H1 (cell line): Measurements from ENCODE around the gene RNFT2. TPM values are rescaled to one million over a fixed set of nuclear protein-coding genes. Genes with fewer than 3 reads are reported as not detected.
A peak's percentile ranks its signal among the peaks of the same experiment; 100 is the strongest.

Experiments used
- CTCF ChIA-PET: fragments of 300-600 bp; sonication (Branson Sonifier 250); formaldehyde crosslinking; loops from one replicate; lab custom pipeline; 2021; ENCODE audit not compliant: partially characterized antibody; lab: Charles Lee
- POLR2A ChIA-PET: fragments of 300-600 bp; sonication (Branson Sonifier 250); formaldehyde crosslinking; loops from one replicate; lab custom pipeline; 2021; ENCODE audit warnings: inconsistent platforms; ENCODE audit not compliant: partially characterized antibody; lab: Charles Lee
- DNase-seq, 2 experiments: peaks; one replicate each; pipeline versions ENCODE4 v3.0.0 to v3.0.0-alpha.2; 2010 to 2022; ENCODE audit warnings: low spot score in 2 of 2, low read depth in 1 of 2, mixed read lengths in 1 of 2
- FAIRE-seq: peaks from 2 replicates; lab custom pipeline; 2011; peaks lifted over from hg19 to GRCh38; lab: Jason Lieb, UNC
- H2AFZ ChIP-seq: 2 replicates; pipeline ENCODE4 v1.8.1; 2012; ENCODE audit warnings: low read length, inconsistent platforms
- H2AK5ac ChIP-seq: 2 replicates; pipeline ENCODE4 v1.6.1; 2013; ENCODE audit warnings: low read depth, low read length
- H2BK120ac ChIP-seq: replicated peaks from 2 replicates; pipeline ENCODE3; 2013; ENCODE audit warnings: low read depth, low read length, inconsistent platforms
- H2BK12ac ChIP-seq: 2 replicates; pipeline ENCODE4 v1.6.1; 2013; ENCODE audit warnings: low read depth, low read length
- H2BK15ac ChIP-seq: 2 replicates; pipeline ENCODE4 v1.6.1; 2013; ENCODE audit warnings: low read length
- H2BK20ac ChIP-seq: 2 replicates; pipeline ENCODE4 v1.6.1; 2013; ENCODE audit warnings: low read length
- H2BK5ac ChIP-seq: 2 replicates; pipeline ENCODE4 v1.6.1; 2013; ENCODE audit warnings: low read depth, low read length
- H3K14ac ChIP-seq: 2 replicates; pipeline ENCODE4 v1.6.1; 2013; ENCODE audit warnings: inconsistent platforms; ENCODE audit not compliant: insufficient read length
- H3K18ac ChIP-seq: 2 replicates; pipeline ENCODE4 v1.6.1; 2013; ENCODE audit warnings: low read length; ENCODE audit errors: extremely low read depth
- H3K23ac ChIP-seq: 2 replicates; pipeline ENCODE4 v1.6.1; 2013; ENCODE audit warnings: inconsistent platforms; ENCODE audit not compliant: insufficient read length
- H3K23me2 ChIP-seq: 2 replicates; pipeline ENCODE4 v1.6.1; 2013; ENCODE audit warnings: low read depth, low read length
- H3K27ac ChIP-seq: 2 replicates; pipeline ENCODE4 v1.6.1; 2011; ENCODE audit warnings: low read depth, low read length, inconsistent platforms
- H3K27me3 ChIP-seq, 4 experiments: replicated peaks in 1 of 4; 1 replicate in 1 of 4; 2 replicates in 3 of 4; pipeline versions ENCODE4 v1.6.1 to v1.8.1; 2011 to 2013; ENCODE audit warnings: low read length in 3 of 4, mild to moderate bottlenecking in 3 of 4, inconsistent platforms in 2 of 4, mixed read lengths in 2 of 4, moderate library complexity in 1 of 4; ENCODE audit not compliant: control insufficient read depth in 3 of 4, insufficient read depth in 3 of 4; ENCODE audit errors: extremely low read depth in 1 of 4
- H3K36me3 ChIP-seq, 4 experiments: 2 replicates each; pipeline versions ENCODE4 v1.6.1 to v1.8.1; 2011 to 2013; ENCODE audit warnings: mild to moderate bottlenecking in 4 of 4, low read length in 3 of 4, moderate library complexity in 2 of 4, control low read depth in 1 of 4, inconsistent platforms in 1 of 4; ENCODE audit not compliant: insufficient read depth in 4 of 4, control insufficient read depth in 2 of 4
- H3K4ac ChIP-seq: replicated peaks from 2 replicates; pipeline ENCODE3; 2013; ENCODE audit warnings: low read length, low read depth, mixed read lengths, inconsistent platforms; ENCODE audit not compliant: insufficient read length
- H3K4me1 ChIP-seq, 4 experiments: replicated peaks in 1 of 4; 1 replicate in 1 of 4; 2 replicates in 3 of 4; pipeline versions ENCODE4 v1.6.1 to v1.8.1; 2011 to 2013; ENCODE audit warnings: low read length in 3 of 4, inconsistent platforms in 2 of 4, mixed read lengths in 1 of 4; ENCODE audit not compliant: insufficient read depth in 4 of 4, control insufficient read depth in 3 of 4
- H3K4me2 ChIP-seq, 2 experiments: 2 replicates each; pipeline versions ENCODE4 v1.6.1 to v1.8.1; 2011 to 2013; ENCODE audit warnings: low read depth in 2 of 2, low read length in 2 of 2, control low read depth in 1 of 2, inconsistent platforms in 1 of 2, mild to moderate bottlenecking in 1 of 2; ENCODE audit not compliant: insufficient read depth in 1 of 2
- H3K4me3 ChIP-seq, 4 experiments: fragments of 200-600, 300-600 bp in 1 of 4; sonication (generic), shearing (Covaris generic), sonication (Bioruptor Twin) in 1 of 4; 2 replicates each; pipeline versions ENCODE4 v1.5.1 to v1.8.1; 2011 to 2016; ENCODE audit warnings: low read length in 4 of 4, low read depth in 3 of 4, control low read depth in 2 of 4, inconsistent platforms in 2 of 4, mild to moderate bottlenecking in 2 of 4, mixed read lengths in 1 of 4, moderate library complexity in 1 of 4; ENCODE audit not compliant: insufficient read depth in 2 of 4; ENCODE audit errors: extremely low read depth in 1 of 4
- H3K56ac ChIP-seq: replicated peaks from 2 replicates; pipeline ENCODE3; 2013; ENCODE audit warnings: low read depth, mild to moderate bottlenecking, mixed read lengths, low read length, inconsistent platforms; ENCODE audit not compliant: insufficient read length
- H3K79me1 ChIP-seq: 2 replicates; pipeline ENCODE4 v1.6.1; 2013; ENCODE audit warnings: low read depth, low read length, control low read depth
- H3K79me2 ChIP-seq, 2 experiments: 2 replicates each; pipeline versions ENCODE4 v1.6.1 to v1.8.1; 2012 to 2013; ENCODE audit warnings: low read length in 2 of 2, mild to moderate bottlenecking in 2 of 2, inconsistent platforms in 1 of 2; ENCODE audit not compliant: insufficient read depth in 2 of 2, control insufficient read depth in 1 of 2
- H3K9ac ChIP-seq, 4 experiments: replicated peaks in 1 of 4; 1 replicate in 1 of 4; 2 replicates in 3 of 4; pipeline versions ENCODE4 v1.6.1 to v1.8.1; 2011 to 2013; ENCODE audit warnings: low read depth in 3 of 4, low read length in 3 of 4, control low read depth in 2 of 4, mild to moderate bottlenecking in 2 of 4, moderate library complexity in 2 of 4, inconsistent platforms in 1 of 4; ENCODE audit errors: extremely low read depth in 1 of 4
- H3K9me3 ChIP-seq, 2 experiments: 2 replicates each; pipeline versions ENCODE4 v1.6.1 to v1.8.1; 2012 to 2013; ENCODE audit warnings: mild to moderate bottlenecking in 2 of 2, moderate library complexity in 2 of 2, control low read depth in 1 of 2, inconsistent platforms in 1 of 2, low read depth in 1 of 2, low read length in 1 of 2, mixed read lengths in 1 of 2; ENCODE audit not compliant: insufficient read depth in 2 of 2
- H4K20me1 ChIP-seq, 2 experiments: replicated peaks in 1 of 2; 2 replicates each; pipeline versions ENCODE3 to v1.8.1; 2011 to 2013; ENCODE audit warnings: inconsistent platforms in 2 of 2, low read length in 2 of 2, mild to moderate bottlenecking in 1 of 2; ENCODE audit not compliant: insufficient read depth in 2 of 2, control insufficient read depth in 1 of 2
- H4K5ac ChIP-seq: 2 replicates; pipeline ENCODE4 v1.6.1; 2013; ENCODE audit warnings: low read length, low read depth, mixed read lengths, inconsistent platforms; ENCODE audit not compliant: insufficient read length
- H4K8ac ChIP-seq: 2 replicates; pipeline ENCODE4 v1.8.0; 2013; ENCODE audit warnings: mild to moderate bottlenecking, moderate library complexity, low read length, inconsistent platforms; ENCODE audit not compliant: insufficient read depth; ENCODE audit errors: extremely low read depth
- H4K91ac ChIP-seq: replicated peaks from 2 replicates; pipeline ENCODE3; 2013; ENCODE audit warnings: low read length, mixed read lengths, inconsistent platforms; ENCODE audit not compliant: insufficient read length
- CEBPB ChIP-seq: IDR thresholded peaks from 2 replicates; pipeline ENCODE4 v1.6.1; 2012; ENCODE audit warnings: low read depth, low read length
- CTCF ChIP-seq, 3 experiments: IDR thresholded peaks; 1 replicate in 2 of 3; 2 replicates in 1 of 3; pipeline versions ENCODE4 v1.5.1 to v1.6.1; 2011; ENCODE audit warnings: low read length in 3 of 3, mild to moderate bottlenecking in 3 of 3, inconsistent platforms in 2 of 3, low read depth in 1 of 3, moderate library complexity in 1 of 3; ENCODE audit not compliant: insufficient read depth in 1 of 3; ENCODE audit errors: control extremely low read depth in 1 of 3
- EP300 ChIP-seq, 2 experiments: IDR thresholded peaks; 1 replicate in 1 of 2; 2 replicates in 1 of 2; pipeline ENCODE4 v1.6.1; 2011 to 2012; ENCODE audit warnings: low read depth in 2 of 2, low read length in 2 of 2, mild to moderate bottlenecking in 2 of 2, borderline replicate concordance in 1 of 2, inconsistent platforms in 1 of 2, moderate library complexity in 1 of 2
- FOSL1 ChIP-seq: IDR thresholded peaks from 2 replicates; pipeline ENCODE4 v1.6.1; 2011; ENCODE audit warnings: mild to moderate bottlenecking, low read depth, low read length, moderate library complexity; ENCODE audit not compliant: insufficient read depth
- RAD21 ChIP-seq, 2 experiments: IDR thresholded peaks in 1 of 2; conservative IDR thresholded peaks in 1 of 2; 2 replicates each; pipeline ENCODE4 v1.6.1; 2011; ENCODE audit warnings: low read depth in 2 of 2, low read length in 2 of 2, improper control_type of control experiment in 1 of 2, inconsistent platforms in 1 of 2, mild to moderate bottlenecking in 1 of 2, moderate library complexity in 1 of 2
- RFX5 ChIP-seq: IDR thresholded peaks from 2 replicates; pipeline ENCODE4 v1.6.1; 2011; ENCODE audit warnings: low read depth, low read length, improper control_type of control experiment, borderline replicate concordance
- TAF7 ChIP-seq: optimal IDR thresholded peaks from 2 replicates; pipeline ENCODE3; 2011; ENCODE audit warnings: low read depth, mild to moderate bottlenecking, inconsistent platforms, low read length, moderate library complexity, borderline replicate concordance
- WGBS, 2 experiments: shearing (Covaris generic) in 1 of 2; methylation state at CpG; one replicate each; pipeline versions ENCODE4 v1.1.6 to v1.1.7; 2013 to 2015; ENCODE audit warnings: low lambda C conversion rate in 2 of 2, mixed read lengths in 2 of 2, inconsistent platforms in 1 of 2, low coverage in 1 of 2, missing lambda C conversion rate in 1 of 2; ENCODE audit not compliant: insufficient replicate concordance in 2 of 2, insufficient coverage in 1 of 2, insufficient read length in 1 of 2; ENCODE audit errors: extremely low coverage in 1 of 2, missing lambda C conversion rate in 1 of 2; 5-methylcytosine and 5-hydroxymethylcytosine counted together
- polyA plus RNA-seq, 7 experiments: library from polyadenylated mRNA; depleted of rRNA in 3 of 7; stranded (reverse) in 5 of 7; unstranded in 2 of 7; fragments of >200 nt in 5 of 7; fragments of 200-250 nt in 2 of 7; gene quantifications; 1 replicate in 5 of 7; 2 replicates in 1 of 7; 4 replicates in 1 of 7; pipeline versions ENCODE4 v1.2.1 to v1.2.3, GENCODE V29; 2011 to 2013; ENCODE audit warnings: missing spikeins in 2 of 7, mixed read lengths in 2 of 7
- total RNA-seq: library from RNA; stranded (reverse); fragmentation: NEBNext Ultra II Directional; extraction: Animal tissue kit (Norgen Biotek cat#: 25700); gene quantifications from 2 replicates; pipeline ENCODE4 v1.2.1, GENCODE V29; 2021

The RNFT2 gene
- total and polyA plus RNA-seq, 2 of the 8 experiments (the other 6 are each of a cell fraction or from before 2014, with no cell fraction given), result 14.2 to 33.1 TPM

GRCh38 chr12:116708826-116709756, 29.0 kb upstream of the RNFT2 start:
- no peak overlapping the region for H3K27ac ChIP-seq
- no peak overlapping the region for H4K5ac ChIP-seq
- DNase-seq, result no peak
- H2BK12ac ChIP-seq, result no peak overlapping the region
- H2BK120ac ChIP-seq, result no peak overlapping the region
- POLR2A ChIA-PET, result interaction anchor here (0.9 to 1.3 kb wide), 2 partner anchors 10 to 167 kb away, joined by 3 to 9 read pairs; no protein-coding TSS in a partner anchor
- H3K79me1 ChIP-seq, result no peaks in the 10 kb centered on the region
- H3K79me2 ChIP-seq, result no peaks in the 10 kb centered on the region
- H3K4ac ChIP-seq, result no peak overlapping the region
- no peak overlapping the region for H2BK15ac ChIP-seq
- no peak overlapping the region for H3K4me2 ChIP-seq
- no peaks in the 10 kb centered on the region for H3K9me3 ChIP-seq
- H3K27me3 ChIP-seq, result no peaks in the 10 kb centered on the region; a peak in 1 of 7 replicates
- WGBS, 2 experiments, result 75% methylated on average over 26 of the region's 26 CpGs; no CpG with 5 or more reads in 1 of the 2 experiments
- H3K23me2 ChIP-seq, result no peaks in the 10 kb centered on the region
- H2BK5ac ChIP-seq, result no peak overlapping the region; the same call in 1 of the 2 replicates
- FAIRE-seq, result no peak
- H3K56ac ChIP-seq, result no peak overlapping the region
- H2AFZ ChIP-seq, result peak overlapping the region; percentile 36
- peaks cover 0 to 4% (median 2%) of the 10 kb centered on the region in 4 experiments; a peak in 1 of 7 replicates for H3K4me1 ChIP-seq
- H4K8ac ChIP-seq, result no peak overlapping the region
- H4K91ac ChIP-seq, result no peak overlapping the region
- CTCF ChIA-PET, result interaction anchor here (0.6 to 2.3 kb wide), 21 partner anchors 8 to 786 kb away, joined by 3 to 15 read pairs (median 4); no protein-coding TSS in a partner anchor
- no peak overlapping the region for H3K9ac ChIP-seq
- no peak overlapping the region for H3K4me3 ChIP-seq
- H2AK5ac ChIP-seq, result no peak overlapping the region
- H3K18ac ChIP-seq, result no peak overlapping the region
- no peak overlapping the region for H2BK20ac ChIP-seq
- H4K20me1 ChIP-seq, result peaks cover 0 to 3% of the 10 kb centered on the region in 2 experiments
- H3K36me3 ChIP-seq, result no peaks in the 10 kb centered on the region
- H3K23ac ChIP-seq, result no peak overlapping the region
- H3K14ac ChIP-seq, result no peak overlapping the region
- no peak for TF ChIP-seq CEBPB
- peak; percentile 46 to 67 (median 52) for TF ChIP-seq CTCF (IDR thresholded peaks at IDR 0.05; ENCODE audit: control extremely low read depth in 1 of 3, insufficient read depth in 1 of 3, low read depth in 1 of 3, low read length in 3 of 3)
- no peak for TF ChIP-seq TAF7
- TF ChIP-seq FOSL1, result no peak
- no peak for TF ChIP-seq EP300 (IDR thresholded peaks at IDR 0.05; ENCODE audit: borderline replicate concordance in 1 of 2, low read depth in 2 of 2, low read length in 2 of 2)
- no peak for TF ChIP-seq RFX5
- peak; percentile 74 for TF ChIP-seq RAD21 (IDR thresholded peaks at IDR 0.05 in 1 of 2, conservative IDR thresholded peaks at IDR 0.05 in 1 of 2; ENCODE audit: low read depth in 2 of 2, low read length in 2 of 2)
